Measurements from ENCODE around the gene ARF6.
"Not testable (repeated sequence)": the region's sequence is repeated elsewhere in the genome, so short reads cannot be mapped to it uniquely, and the experiment has no call there.

ARF6 gene

DNA sequence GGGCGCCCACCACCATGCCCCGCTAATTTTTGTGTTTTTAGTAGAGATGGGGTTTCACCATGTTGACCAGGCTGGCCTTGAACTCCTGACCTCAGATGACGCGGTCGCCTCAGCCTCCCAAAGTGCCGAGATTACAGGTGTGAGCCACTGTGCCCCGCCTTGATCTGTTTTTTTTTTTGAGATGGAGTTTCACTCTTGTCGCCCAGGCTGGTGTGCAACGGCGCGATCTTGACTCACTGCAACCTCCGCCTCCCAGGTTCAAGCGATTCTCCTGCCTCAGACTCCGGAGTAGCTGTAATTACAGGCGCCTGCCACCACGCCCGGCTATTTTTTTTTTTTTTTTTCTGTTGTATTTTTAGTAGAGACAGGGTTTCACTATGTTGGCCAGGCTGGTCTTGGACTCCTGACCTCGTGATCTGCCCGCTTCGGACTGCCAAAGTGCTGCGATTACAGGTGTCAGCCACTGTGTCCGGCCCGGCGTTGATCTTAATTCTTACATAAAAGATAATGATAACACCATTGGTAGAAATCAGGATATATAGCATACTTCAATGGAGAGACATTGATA, 9.9 kb downstream of the ARF6 start:
- not testable (repeated sequence) for FAIRE-seq; DNase-seq (ENCODE audit: insufficient read length, low spot score)

DNA sequence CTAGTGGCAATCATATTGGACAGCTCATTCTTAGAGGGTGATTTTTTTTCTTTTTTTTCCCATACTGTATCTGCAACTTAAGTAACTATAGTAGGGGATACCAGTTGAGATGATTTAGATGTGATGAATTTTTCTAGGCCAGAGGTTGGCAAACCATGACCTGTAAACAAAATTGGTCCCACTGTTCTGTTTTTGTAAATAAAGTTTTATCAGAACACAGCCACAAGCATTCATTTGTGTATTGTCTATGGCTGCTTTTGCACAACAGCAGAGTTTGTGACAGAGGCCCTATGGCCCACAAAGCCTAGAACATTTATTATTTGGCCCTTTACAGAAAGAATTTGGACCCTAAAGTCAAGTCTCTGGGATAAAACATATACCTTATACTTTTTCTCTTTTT, 11.4 kb downstream of the ARF6 start:
- FAIRE-seq (no peak), DNase-seq (ENCODE audit: insufficient read length, low spot score) (no peak)

- FAIRE-seq (no peak), DNase-seq (ENCODE audit: insufficient read length, low spot score) (no peak)
Observed at GRCh38 chr14:49905989-49906388, 13.1 kb downstream of the ARF6 start.

DNA sequence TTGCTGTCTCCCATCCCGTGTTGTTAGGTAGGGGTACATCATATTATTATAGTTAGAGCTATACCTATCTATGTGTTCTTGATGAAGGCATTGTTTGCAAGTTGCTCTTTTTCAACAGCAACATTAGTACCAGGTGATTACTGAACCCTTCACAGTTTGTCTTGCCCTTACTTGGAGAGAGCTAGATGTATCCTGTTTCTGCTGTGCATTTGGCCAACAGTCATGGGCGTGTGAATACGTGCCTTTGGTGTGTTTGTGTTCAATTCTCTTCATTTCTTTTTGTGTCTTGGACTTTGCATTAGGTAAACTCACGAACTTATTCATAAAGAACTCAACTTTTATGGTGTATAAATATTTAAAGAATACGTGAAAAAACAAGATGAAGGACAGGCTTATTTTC, 14.3 kb downstream of the ARF6 start:
- DNase-seq (ENCODE audit: insufficient read length, low spot score) = no peak
- FAIRE-seq = no peak

GRCh38 chr14:49908433-49908782, 15.5 kb downstream of the ARF6 start:
- no peak for DNase-seq (ENCODE audit: insufficient read length, low spot score)

DNA sequence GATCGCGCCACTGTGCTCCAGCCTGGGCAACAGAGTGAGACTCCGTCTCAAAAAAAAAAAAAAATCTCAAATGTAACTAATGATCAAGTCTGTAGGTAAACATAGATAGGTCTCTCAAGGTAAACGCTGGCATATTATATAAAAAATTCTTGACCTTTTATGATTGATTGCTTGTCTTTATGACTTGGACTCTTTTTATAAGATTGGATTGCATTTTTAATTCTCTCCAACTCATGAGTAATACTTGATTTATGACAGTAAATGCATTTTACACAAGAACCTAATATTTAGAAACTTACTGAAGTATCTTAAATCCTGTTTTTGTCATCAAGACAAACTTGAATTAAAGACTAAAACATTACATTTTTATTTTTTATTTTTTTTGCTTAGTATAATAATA, 16.1 kb downstream of the ARF6 start:
- DNase-seq (ENCODE audit: insufficient read length, low spot score) (no peak), FAIRE-seq (no peak)

More at GRCh38 chr14:49908433-49908782, 15.5 kb downstream of the ARF6 start:
- no peak for FAIRE-seq

- no peak for DNase-seq (ENCODE audit: insufficient read length, low spot score)
- no peak for FAIRE-seq
Observed at GRCh38 chr14:49915085-49915484, 22.2 kb downstream of the ARF6 start.

DNA sequence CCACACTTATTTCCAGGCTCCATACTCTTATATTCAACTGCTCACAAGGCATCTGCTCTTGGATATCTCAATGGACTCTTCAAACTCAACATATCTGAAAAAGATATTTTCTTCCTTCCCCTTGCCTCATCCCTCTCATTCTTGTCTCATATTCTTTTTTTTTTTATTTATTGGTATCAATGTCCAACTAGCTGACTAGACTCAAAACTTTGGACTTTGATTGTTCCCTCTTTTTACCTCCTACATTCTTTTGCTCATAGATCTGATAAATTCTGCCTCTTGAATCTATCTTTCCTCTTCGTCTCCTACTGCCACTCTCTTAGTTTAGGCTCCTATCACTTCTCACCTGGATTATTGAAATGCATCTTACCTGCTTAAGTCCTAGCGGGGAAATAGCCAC, 25.8 kb downstream of the ARF6 start:
- FAIRE-seq = no peak

GRCh38 chr14:49919825-49920659, 27.2 kb downstream of the ARF6 start:
- FAIRE-seq (no peak), DNase-seq (ENCODE audit: insufficient read length, low spot score) (no peak)

More for the DNA sequence above, 25.8 kb downstream of the ARF6 start:
- DNase-seq (ENCODE audit: insufficient read length, low spot score) = no peak

DNA sequence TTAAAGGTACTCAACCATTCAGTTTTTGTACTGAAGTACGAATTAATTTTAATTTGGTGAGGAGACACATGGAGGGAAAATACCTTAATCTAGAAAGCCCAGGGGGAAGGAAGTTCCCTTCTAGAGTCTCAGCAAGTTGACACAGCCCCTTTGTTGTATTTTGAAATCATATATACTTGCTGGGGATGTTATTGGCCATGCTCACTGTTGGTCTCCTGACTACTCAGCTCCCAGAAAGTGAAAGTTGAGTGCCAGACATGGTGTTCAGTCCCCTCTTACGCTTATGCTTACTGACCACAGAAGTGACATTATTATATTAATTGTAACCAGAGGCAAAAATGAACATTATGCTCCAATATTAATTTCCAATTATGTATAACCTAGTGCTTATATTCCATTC, 28.1 kb downstream of the ARF6 start:
- FAIRE-seq (no peak), DNase-seq (ENCODE audit: insufficient read length, low spot score) (no peak)

DNA sequence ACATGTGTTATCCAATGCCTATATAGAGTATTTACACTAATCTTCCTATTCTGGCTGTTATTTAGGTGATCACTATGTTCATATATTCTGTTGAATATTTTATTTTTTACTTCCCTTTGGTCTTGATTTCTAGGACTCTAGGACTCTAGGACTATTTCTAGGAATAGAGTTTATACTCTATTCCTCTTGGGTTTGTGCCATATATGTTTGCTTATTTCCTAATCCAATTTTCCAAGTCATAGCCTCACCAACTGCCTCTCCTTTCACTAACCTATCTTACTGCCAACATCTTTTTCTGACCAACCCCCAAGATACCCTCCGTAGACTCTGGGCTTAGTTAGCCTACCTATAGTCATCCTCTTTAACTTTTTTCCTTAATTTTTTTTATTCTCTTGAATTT, 28.5 kb downstream of the ARF6 start:
- FAIRE-seq = no peak
- no peak for DNase-seq (ENCODE audit: insufficient read length, low spot score)

GRCh38 chr14:49923442-49923841, 30.6 kb downstream of the ARF6 start:
- FAIRE-seq = no peak

DNA sequence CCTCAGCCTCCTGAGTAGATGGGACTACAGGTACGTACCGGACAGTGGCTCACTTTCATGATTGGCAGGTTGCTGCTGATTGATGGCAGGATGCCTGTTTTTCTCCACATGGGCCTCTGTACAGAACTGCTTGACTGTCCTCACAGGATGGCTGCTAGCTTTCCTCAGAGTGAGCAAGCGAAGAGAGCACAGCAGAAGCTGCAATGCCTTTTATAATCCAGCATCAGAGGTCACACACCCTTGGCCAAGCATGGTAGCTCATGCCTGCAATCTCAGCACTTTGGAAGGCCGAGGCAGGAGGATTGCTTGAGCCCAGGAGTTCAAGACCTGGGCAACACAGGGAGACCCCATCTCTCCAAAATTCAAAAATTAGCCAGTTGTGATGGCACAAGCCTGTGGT, 31.0 kb downstream of the ARF6 start:
- FAIRE-seq = no peak
- DNase-seq (ENCODE audit: insufficient read length, low spot score) = no peak

More at GRCh38 chr14:49923442-49923841, 30.6 kb downstream of the ARF6 start:
- DNase-seq (ENCODE audit: insufficient read length, low spot score) = no peak

DNA sequence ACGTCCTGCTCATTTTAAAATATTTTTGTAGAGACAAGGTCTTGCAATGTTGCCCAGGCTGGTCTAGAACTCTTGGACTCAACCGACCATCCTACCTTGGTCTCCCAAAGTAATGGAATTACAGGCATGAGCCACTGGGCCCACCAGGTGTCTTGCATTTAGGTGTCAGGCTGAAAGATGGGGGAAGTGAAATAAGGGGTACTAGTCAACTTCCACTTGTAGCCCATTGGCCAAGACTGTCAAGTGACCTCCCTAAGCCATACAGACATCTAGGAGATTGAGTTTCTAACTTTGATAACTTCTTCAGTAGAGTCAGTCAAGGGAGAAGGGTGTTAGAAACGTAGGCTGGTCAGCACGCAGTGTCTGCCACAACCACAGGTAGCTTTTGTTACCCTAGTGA, 32.0 kb downstream of the ARF6 start:
- DNase-seq (ENCODE audit: insufficient read length, low spot score) (no peak), FAIRE-seq (no peak)

DNA sequence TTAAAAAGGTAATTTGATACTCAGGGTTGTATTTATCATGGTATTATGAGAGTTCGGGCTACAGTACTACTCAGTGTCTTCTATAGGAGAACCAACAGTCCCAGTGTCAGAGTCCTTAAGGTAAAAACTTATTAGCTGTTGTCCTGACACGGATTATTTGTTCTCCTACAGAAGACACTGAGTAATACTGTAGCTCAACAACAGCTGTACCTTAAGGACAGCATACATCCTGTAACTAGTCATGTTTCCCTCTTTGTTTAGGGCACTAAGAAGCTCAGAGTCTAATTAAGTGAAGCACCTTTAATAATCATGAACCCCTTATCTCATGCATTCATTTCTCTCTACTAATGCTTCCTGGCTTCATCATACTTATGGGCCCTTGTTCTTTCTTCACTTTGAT, 33.9 kb downstream of the ARF6 start:
- no peak for DNase-seq (ENCODE audit: insufficient read length, low spot score)
- no peak for FAIRE-seq

GRCh38 chr14:49928015-49928414, 35.1 kb downstream of the ARF6 start:
- no peak for FAIRE-seq

GRCh38 chr14:49930720-49931119, 37.8 kb downstream of the ARF6 start:
- no peak for DNase-seq (ENCODE audit: insufficient read length, low spot score)
- no peak for FAIRE-seq

More at GRCh38 chr14:49928015-49928414, 35.1 kb downstream of the ARF6 start:
- no peak for DNase-seq (ENCODE audit: insufficient read length, low spot score)

- FAIRE-seq (no peak), DNase-seq (ENCODE audit: insufficient read length, low spot score) (no peak)
Observed at GRCh38 chr14:49931523-49931922, 38.6 kb downstream of the ARF6 start.

DNA sequence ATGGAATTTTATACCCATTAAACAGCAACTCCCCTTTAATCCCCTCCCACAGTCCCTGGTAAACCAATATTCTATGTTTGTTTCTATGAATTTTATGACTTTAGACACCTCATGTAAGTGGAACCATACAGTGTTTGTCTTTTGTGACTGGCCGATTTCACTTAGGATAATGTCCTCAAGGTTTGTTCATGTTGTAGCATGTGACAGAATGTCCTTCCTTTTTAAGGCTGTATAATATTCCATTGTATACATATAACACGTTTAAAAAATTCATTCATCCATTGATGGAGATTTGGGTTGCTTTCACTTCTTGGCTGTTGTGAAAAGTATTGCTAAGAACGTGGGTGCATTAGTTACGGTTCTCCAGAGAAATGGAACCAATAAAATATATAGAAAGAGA, 40.2 kb downstream of the ARF6 start:
- FAIRE-seq = no peak
- DNase-seq (ENCODE audit: insufficient read length, low spot score) = no peak

- no peak for DNase-seq (ENCODE audit: insufficient read length, low spot score)
- FAIRE-seq = no peak
Observed at GRCh38 chr14:49933704-49934103, 40.8 kb downstream of the ARF6 start.

DNA sequence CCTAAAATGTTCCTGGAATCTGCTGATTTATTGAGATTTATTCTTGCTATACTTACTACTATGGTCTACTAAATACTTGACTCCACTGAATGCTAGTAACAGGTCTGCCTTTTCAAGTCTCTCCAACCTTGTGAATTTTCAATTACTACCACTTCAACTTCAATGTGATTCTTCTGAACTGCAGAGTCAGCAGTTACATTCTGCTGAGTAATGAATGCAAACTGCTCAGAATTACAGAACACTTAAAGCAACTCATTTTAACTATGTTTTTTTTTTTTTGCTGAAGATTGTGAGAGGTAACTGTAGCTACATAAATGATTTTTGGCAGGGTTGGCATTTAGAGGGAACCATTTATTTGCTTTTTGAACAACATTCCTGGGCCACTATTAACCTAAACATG, 41.8 kb downstream of the ARF6 start:
- DNase-seq (ENCODE audit: insufficient read length, low spot score) (no peak), FAIRE-seq (no peak)

GRCh38 chr14:49935526-49935925, 42.6 kb downstream of the ARF6 start:
- FAIRE-seq = no peak
- no peak for DNase-seq (ENCODE audit: insufficient read length, low spot score)

Measured in HTR-8/SVneo (cell line).